ENCODE results near the gene SCEL. TPM values are rescaled to one million over a fixed set of nuclear protein-coding genes. Genes with fewer than 3 reads are reported as not detected.
"Not testable (repeated sequence)": the region's sequence is repeated elsewhere in the genome, so short reads cannot be mapped to it uniquely, and the experiment has no call there.

Gene SCEL
- total RNA-seq, 1 donor from 2014 or later, result not detected

GRCh38 chr13:77558016-77558415 lies 22.5 kb downstream of the SCEL start:
- DNase-seq (ENCODE audit: low spot score), result no peak

DNA sequence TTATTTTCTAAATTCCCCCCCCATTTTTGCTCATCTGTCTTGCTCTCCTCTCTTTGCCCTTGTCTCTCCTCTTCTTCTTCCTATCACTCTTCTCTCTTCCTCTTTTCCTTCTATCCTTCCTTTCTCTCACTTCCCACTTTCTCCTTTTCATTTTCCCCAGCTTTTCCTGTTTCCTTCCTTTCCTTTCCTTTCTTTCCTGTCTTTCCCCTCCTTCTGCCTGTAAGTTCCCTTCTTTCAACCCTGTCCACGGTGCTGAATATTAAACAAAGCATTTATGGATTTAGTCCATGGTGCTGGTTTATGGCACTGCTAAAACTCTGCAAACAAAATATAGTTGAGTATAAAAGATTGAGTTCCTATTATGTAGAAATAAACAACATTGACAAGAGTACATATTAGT lies 27.6 kb downstream of the SCEL start:
- DNase-seq (ENCODE audit: low spot score), result no peak

- no peak for DNase-seq (ENCODE audit: low spot score)
These were observed 30.1 kb downstream of the SCEL start for GRCh38 chr13:77565635-77566034.

DNA sequence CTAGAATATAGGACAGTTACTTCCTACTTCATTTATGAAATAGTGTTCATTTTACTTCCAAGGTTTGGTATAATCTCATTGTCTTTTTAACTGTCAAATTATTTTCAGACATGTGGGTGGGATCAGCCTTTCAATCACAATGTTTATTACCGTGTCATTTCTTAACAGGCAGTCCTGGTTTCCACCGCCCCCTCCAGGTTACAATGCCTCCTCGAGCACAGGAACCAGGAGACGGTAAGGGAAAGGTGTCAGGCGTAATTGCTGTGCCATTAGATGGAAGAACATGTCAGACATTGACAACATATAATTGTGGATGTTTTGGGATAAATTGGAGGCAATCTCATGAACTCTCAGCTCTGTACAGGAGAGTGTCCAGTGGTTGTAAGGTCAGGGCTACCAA lies 36.5 kb downstream of the SCEL start:
- no peak for DNase-seq (ENCODE audit: low spot score)

- DNase-seq (ENCODE audit: low spot score), result no peak
These were observed 38.6 kb downstream of the SCEL start for GRCh38 chr13:77574096-77574495.

DNA sequence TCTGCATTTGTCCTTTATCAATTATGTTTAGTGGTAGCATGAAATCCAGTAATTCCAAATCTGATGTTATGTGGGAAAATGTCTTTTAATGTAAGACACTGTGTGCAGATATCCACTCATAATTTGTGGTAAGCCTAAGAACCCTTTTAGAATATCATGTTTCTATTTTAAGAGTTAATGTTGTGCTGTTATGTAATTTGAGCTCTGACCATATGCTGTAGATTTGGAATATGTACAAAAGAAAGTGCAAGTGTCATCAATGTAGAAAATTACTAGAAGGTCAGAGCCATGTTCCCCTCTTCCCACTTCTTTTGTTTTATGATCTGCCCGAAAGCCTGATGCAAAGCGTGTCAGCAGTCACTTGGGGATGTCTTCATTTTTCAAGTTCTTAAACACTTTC lies 44.5 kb downstream of the SCEL start:
- DNase-seq (ENCODE audit: low spot score), result no peak

DNA sequence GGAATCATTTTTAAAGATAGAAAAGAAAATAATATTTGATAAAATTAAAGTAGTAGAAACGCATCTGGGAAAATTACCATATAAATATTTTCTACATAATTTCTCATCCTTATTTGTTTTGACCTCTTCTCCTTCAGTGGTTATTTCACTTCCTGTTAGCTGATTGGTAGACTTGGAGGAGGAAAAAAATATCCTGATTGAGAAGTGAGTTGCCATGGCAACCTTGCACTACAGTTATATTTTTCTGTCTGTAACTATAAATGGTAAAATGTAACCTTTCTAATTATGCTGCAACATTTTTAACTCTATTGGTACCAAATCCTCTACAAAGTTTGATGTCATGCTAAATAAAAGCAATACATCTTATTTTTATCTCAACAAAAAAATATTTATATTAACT lies 45.2 kb downstream of the SCEL start:
- DNase-seq (ENCODE audit: low spot score), result no peak

GRCh38 chr13:77583581-77583980 lies 48.1 kb downstream of the SCEL start:
- DNase-seq (ENCODE audit: low spot score), result no peak

GRCh38 chr13:77584106-77584505 lies 48.6 kb downstream of the SCEL start:
- no peak for DNase-seq (ENCODE audit: low spot score)

DNA sequence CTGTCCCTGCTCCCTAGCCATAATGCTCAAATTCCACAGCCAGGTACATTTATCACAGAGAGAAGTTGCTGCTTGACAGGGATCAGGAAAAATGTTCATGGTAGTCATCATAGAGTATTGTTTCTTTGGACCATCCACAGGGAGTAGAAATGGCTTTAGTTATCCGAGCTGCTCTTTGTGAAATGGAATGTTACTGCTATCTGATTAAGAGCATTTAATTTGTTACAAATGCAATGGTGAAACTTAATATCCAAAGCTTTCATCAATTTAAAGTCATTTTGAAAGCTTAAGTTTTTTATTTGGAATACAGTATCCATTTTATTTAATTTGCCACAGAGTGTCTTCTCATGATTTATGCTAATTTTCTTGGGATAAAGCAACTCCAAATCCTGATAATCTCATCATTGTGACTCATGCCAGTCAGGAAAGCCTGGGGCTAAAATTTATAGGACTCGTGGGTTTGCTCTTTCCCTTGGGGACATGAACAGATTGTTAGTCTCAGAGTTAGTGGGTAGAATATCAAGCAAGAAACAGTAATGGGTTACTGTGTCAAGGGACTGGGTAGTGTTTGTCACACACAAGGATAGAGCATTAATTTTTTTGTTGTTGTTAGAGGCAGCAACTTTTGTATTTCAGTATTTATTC lies 59.8 kb downstream of the SCEL start:
- no peak for DNase-seq (ENCODE audit: low spot score)

DNA sequence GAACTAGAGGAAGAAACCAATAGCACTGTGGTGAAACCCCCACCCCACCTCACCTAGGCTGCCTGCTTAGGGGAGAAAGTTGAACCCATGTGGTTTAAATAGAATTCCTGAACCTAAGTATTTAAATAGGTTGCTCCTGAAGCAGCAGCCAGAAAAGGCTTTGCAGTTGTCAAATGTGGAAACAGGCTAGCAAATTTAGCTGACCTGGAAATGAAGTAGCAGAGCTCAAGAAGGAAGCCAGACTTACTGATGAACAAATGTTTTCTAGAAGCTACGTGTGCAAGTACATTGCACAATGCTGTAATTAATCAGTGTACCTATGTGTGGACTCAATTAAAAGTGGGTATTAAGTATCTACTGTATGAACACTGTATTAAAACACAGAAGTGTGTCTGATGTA lies 61.3 kb downstream of the SCEL start:
- DNase-seq (ENCODE audit: low spot score), result no peak

GRCh38 chr13:77599351-77599750 lies 63.8 kb downstream of the SCEL start:
- DNase-seq (ENCODE audit: low spot score), result no peak

DNA sequence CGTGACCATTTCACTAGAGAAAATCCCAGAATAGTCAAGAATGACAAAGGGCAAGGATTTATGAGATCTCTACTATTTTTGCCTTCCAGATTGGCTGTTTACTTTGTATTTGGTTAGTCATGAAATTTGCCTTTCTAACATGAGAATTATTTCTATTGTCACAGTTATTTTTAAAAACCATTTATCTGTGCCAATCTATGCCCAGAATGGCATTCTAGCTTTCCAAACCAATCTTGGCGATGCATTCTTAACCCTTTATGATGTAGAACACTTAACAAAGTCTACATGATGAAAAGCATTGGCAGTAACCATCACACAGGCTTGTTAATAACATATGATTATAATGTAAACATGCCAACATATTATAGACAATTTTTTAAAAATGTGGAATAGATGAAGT lies 65.2 kb downstream of the SCEL start:
- no peak for DNase-seq (ENCODE audit: low spot score)

DNA sequence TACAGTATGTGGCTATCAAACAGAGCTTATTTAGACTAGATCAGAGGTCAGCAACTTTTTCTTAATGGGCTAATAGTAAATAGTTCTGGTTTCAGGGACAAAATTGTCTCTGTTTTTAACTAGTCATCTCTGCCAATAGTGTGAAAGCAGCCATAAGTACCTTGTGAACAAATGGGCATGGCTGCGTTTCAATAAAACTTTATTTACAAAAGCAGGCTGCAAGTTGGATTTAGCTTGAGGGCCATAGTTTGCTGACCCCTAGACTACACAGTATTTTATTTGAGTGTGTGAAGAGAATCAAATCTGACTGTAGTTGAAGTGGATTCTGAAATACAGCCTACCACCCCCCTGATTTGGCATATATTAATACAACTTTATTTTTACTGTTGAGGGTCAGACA lies 75.6 kb downstream of the SCEL start:
- no peak for DNase-seq (ENCODE audit: low spot score)

- DNase-seq (ENCODE audit: low spot score), result no peak
These were observed 80.5 kb downstream of the SCEL start for GRCh38 chr13:77616027-77616426.

DNA sequence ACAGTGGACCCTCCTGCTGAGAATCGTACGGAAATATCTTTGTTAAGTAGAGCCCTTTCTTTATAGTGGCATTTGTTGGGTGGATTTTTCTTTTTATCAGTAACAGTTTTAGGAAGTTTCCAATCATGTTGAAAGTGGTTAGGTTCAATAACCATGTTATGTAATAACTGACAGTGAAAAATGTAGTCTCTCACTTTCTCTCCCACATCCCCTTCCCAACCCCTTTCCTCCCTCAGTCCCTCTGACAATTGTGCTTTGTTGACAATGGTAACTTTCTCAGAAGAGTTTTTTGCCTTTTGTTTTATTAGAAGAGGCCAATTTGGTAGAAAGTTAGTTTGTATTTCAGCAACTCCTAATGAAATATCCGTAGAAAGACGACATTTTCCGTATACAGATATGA lies 84.1 kb downstream of the SCEL start:
- no peak for DNase-seq (ENCODE audit: low spot score)

DNA sequence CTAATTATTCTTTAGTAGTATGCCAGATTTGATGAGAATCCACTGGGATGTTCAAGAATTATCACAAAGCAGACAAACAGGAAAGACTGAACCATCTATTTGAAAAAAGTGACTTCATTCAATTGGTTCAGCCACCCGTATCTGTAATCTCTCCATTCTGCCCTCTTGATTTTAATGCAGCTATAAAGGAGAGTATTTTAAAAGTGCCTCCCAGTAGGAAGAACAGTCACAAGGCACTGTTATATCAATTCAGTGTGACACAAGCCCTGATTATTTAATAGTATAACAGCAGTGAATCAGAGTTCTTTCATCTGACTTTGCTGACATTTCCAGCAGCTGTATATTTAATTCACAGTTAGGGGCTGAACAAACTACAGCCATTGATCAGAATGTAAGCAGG lies 84.6 kb downstream of the SCEL start:
- DNase-seq (ENCODE audit: low spot score), result no peak

- DNase-seq (ENCODE audit: low spot score), result no peak
These were observed 88.3 kb downstream of the SCEL start for GRCh38 chr13:77623806-77624205.

GRCh38 chr13:77628170-77628569 lies 92.7 kb downstream of the SCEL start:
- DNase-seq (ENCODE audit: low spot score), result no peak

GRCh38 chr13:77637588-77637987 lies 102.1 kb downstream of the SCEL start:
- no peak for DNase-seq (ENCODE audit: low spot score)

- DNase-seq (ENCODE audit: low spot score), result no peak
These were observed 114.9 kb downstream of the SCEL start for GRCh38 chr13:77650409-77650808.

GRCh38 chr13:77653301-77653700 lies 117.8 kb downstream of the SCEL start:
- DNase-seq (ENCODE audit: low spot score), result no peak

- DNase-seq (ENCODE audit: low spot score), result not testable (repeated sequence)
These were observed 124.5 kb downstream of the SCEL start for GRCh38 chr13:77660016-77660415.

DNA sequence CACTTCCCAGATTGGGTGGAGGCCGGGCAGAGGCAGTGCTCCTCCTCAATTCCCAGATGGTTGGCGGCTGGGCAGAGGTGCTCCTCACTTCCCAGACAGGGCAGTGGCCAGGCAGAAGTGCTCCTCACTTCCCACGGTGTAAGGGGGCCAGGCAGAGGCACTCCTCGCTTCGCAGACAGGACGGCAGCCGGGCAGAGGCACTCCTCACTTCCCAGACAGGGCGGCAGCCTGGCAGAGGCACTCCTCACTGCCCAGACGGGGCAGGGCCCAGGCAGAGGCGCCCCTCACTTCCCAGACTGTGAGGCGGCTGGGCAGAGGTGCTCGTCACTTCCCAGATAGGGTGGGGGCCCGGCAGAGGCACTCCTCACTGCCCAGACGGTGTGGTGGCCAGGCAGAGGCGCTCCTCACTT lies 125.3 kb downstream of the SCEL start:
- no peak for DNase-seq (ENCODE audit: low spot score)

Measured in ureter (tissue), 1 donor.